H9 (cell line): ENCODE results near the gene TRERF1. TPM values are rescaled to one million over a fixed set of nuclear protein-coding genes. Genes with fewer than 3 reads are reported as not detected.

Experiments used
- DNase-seq: peaks from one replicate; pipeline ENCODE4 v3.0.0-alpha.2; 2017
- H2AFZ ChIP-seq: one replicate; pipeline ENCODE4 v1.6.1; 2013; ENCODE audit warnings: mild to moderate bottlenecking, low read length, control low read depth, moderate library complexity
- H2AK5ac ChIP-seq: 2 replicates; pipeline ENCODE4 v1.6.1; 2013; ENCODE audit warnings: low read length, control low read depth, mixed read lengths; ENCODE audit not compliant: insufficient read length
- H2BK120ac ChIP-seq: one replicate; pipeline ENCODE4 v1.6.1; 2013; ENCODE audit warnings: low read depth, mild to moderate bottlenecking, low read length, control low read depth, inconsistent platforms; ENCODE audit not compliant: poor library complexity, severe bottlenecking
- H2BK12ac ChIP-seq: 2 replicates; pipeline ENCODE4 v1.6.1; 2013; ENCODE audit warnings: low read length, control low read depth, mixed read lengths, low read depth; ENCODE audit not compliant: insufficient read length
- H2BK15ac ChIP-seq: 2 replicates; pipeline ENCODE4 v1.6.1; 2013; ENCODE audit warnings: low read depth, low read length, control low read depth
- H2BK20ac ChIP-seq: one replicate; pipeline ENCODE4 v1.6.1; 2013; ENCODE audit warnings: low read depth, mild to moderate bottlenecking, low read length, control low read depth, inconsistent platforms; ENCODE audit not compliant: poor library complexity, severe bottlenecking
- H2BK5ac ChIP-seq: 2 replicates; pipeline ENCODE4 v1.6.1; 2013; ENCODE audit warnings: low read length, control low read depth, mixed read lengths; ENCODE audit not compliant: insufficient read length
- H3K14ac ChIP-seq: 2 replicates; pipeline ENCODE4 v1.6.1; 2013; ENCODE audit warnings: low read length, control low read depth; ENCODE audit not compliant: insufficient read depth
- H3K18ac ChIP-seq: 2 replicates; pipeline ENCODE4 v1.6.1; 2013; ENCODE audit warnings: low read depth, mild to moderate bottlenecking, mixed read lengths, low read length, control low read depth; ENCODE audit not compliant: insufficient read length
- H3K23ac ChIP-seq: 2 replicates; pipeline ENCODE4 v1.6.1; 2013; ENCODE audit warnings: low read length, control low read depth, mixed read lengths, low read depth; ENCODE audit not compliant: insufficient read length
- H3K23me2 ChIP-seq: 2 replicates; pipeline ENCODE4 v1.6.1; 2013; ENCODE audit warnings: low read depth, mild to moderate bottlenecking, mixed read lengths, low read length, control low read depth; ENCODE audit not compliant: insufficient read length, poor library complexity, severe bottlenecking
- H3K27ac ChIP-seq: 2 replicates; pipeline ENCODE4 v1.5.1; 2013; ENCODE audit warnings: low read length, control low read depth, mixed read lengths, low read depth; ENCODE audit not compliant: insufficient read length
- H3K27me3 ChIP-seq: 2 replicates; pipeline ENCODE4 v1.6.1; 2013; ENCODE audit warnings: low read length, control low read depth, inconsistent platforms; ENCODE audit not compliant: insufficient read depth
- H3K4ac ChIP-seq: 2 replicates; pipeline ENCODE4 v1.6.1; 2013; ENCODE audit warnings: low read depth, mild to moderate bottlenecking, control low read depth, inconsistent platforms, low read length, moderate library complexity
- H3K4me1 ChIP-seq: 2 replicates; pipeline ENCODE4 v1.6.1; 2013; ENCODE audit warnings: low read length, control low read depth, inconsistent platforms; ENCODE audit not compliant: insufficient read depth
- H3K4me2 ChIP-seq: 2 replicates; pipeline ENCODE4 v1.6.1; 2013; ENCODE audit warnings: low read length, control low read depth, mixed read lengths; ENCODE audit not compliant: insufficient read length, insufficient read depth
- H3K56ac ChIP-seq: 2 replicates; pipeline ENCODE4 v1.6.1; 2013; ENCODE audit warnings: low read depth, mild to moderate bottlenecking, mixed read lengths, low read length, control low read depth; ENCODE audit not compliant: insufficient read length
- H3K79me1 ChIP-seq: 2 replicates; pipeline ENCODE4 v1.6.1; 2013; ENCODE audit warnings: low read depth, mild to moderate bottlenecking, moderate library complexity, low read length, control low read depth, inconsistent platforms; ENCODE audit not compliant: insufficient read depth, poor library complexity, severe bottlenecking
- H3K79me2 ChIP-seq: 2 replicates; pipeline ENCODE4 v1.6.1; 2013; ENCODE audit warnings: low read length, control low read depth, inconsistent platforms; ENCODE audit not compliant: insufficient read depth
- H3K9ac ChIP-seq: 2 replicates; pipeline ENCODE4 v1.6.1; 2013; ENCODE audit warnings: low read length, control low read depth, mixed read lengths; ENCODE audit not compliant: insufficient read length; ENCODE audit errors: extremely low read depth
- H3K9me3 ChIP-seq: one replicate; pipeline ENCODE4 v1.6.1; 2013; ENCODE audit warnings: low read depth, low read length, inconsistent platforms; ENCODE audit not compliant: control insufficient read depth
- H3T11ph ChIP-seq: one replicate; pipeline ENCODE4 v1.6.1; 2013; ENCODE audit warnings: mild to moderate bottlenecking, low read length, control low read depth, inconsistent platforms
- H4K20me1 ChIP-seq: one replicate; pipeline ENCODE4 v1.6.1; 2013; ENCODE audit not compliant: control insufficient read depth, insufficient read length, insufficient read depth
- H4K5ac ChIP-seq: 2 replicates; pipeline ENCODE4 v1.6.1; 2013; ENCODE audit warnings: low read depth, mild to moderate bottlenecking, mixed read lengths, low read length, control low read depth; ENCODE audit not compliant: insufficient read length
- H4K8ac ChIP-seq: replicated peaks from 2 replicates; pipeline ENCODE4 v1.6.1; 2013; ENCODE audit warnings: low read length, control low read depth, mixed read lengths, low read depth; ENCODE audit not compliant: insufficient read length
- H4K91ac ChIP-seq: 2 replicates; pipeline ENCODE4 v1.6.1; 2013; ENCODE audit warnings: low read depth, mild to moderate bottlenecking, moderate library complexity, mixed read lengths, low read length, control low read depth; ENCODE audit not compliant: insufficient read length
- H3K27ac Mint-ChIP-seq, 3 experiments: 2 replicates in 2 of 3; 3 replicates in 1 of 3; pipeline ENCODE4 v1.8.0; 2020 to 2021; ENCODE audit warnings: mixed read lengths in 3 of 3, mild to moderate bottlenecking in 1 of 3, moderate library complexity in 1 of 3
- H3K27me3 Mint-ChIP-seq: 2 replicates; pipeline ENCODE4 v1.8.0; 2021; ENCODE audit warnings: low read depth, mild to moderate bottlenecking, moderate library complexity, mixed read lengths
- H3K36me3 Mint-ChIP-seq, 3 experiments: 2 replicates in 2 of 3; 3 replicates in 1 of 3; pipeline ENCODE4 v1.8.0; 2020 to 2021; ENCODE audit warnings: low read depth in 3 of 3, mixed read lengths in 3 of 3; ENCODE audit not compliant: insufficient read depth in 1 of 3
- H3K4me1 Mint-ChIP-seq, 2 experiments: 2 replicates each; pipeline ENCODE4 v1.8.0; 2020; ENCODE audit warnings: mixed read lengths in 2 of 2
- H3K4me3 Mint-ChIP-seq, 2 experiments: 2 replicates in 1 of 2; 3 replicates in 1 of 2; pipeline ENCODE4 v1.8.0; 2020 to 2021; ENCODE audit warnings: mild to moderate bottlenecking in 2 of 2, mixed read lengths in 2 of 2, moderate library complexity in 1 of 2
- H3K9me3 Mint-ChIP-seq, 2 experiments: 2 replicates in 1 of 2; 3 replicates in 1 of 2; pipeline ENCODE4 v1.8.0; 2020; ENCODE audit warnings: mild to moderate bottlenecking in 2 of 2, mixed read lengths in 2 of 2, moderate library complexity in 1 of 2
- WGBS: extraction: QIAGEN DNeasy Blood & Tissue Kit; methylation state at CpG from one replicate; pipeline ENCODE4 v1.1.7; 2013; ENCODE audit warnings: missing lambda C conversion rate, low lambda C conversion rate, mixed read lengths; ENCODE audit not compliant: insufficient read length; ENCODE audit errors: extremely low coverage; 5-methylcytosine and 5-hydroxymethylcytosine counted together
- total RNA-seq: library from RNA; stranded (reverse); gene quantifications from 2 replicates; pipeline ENCODE4 v1.2.1, GENCODE V29; 2021
- TF ChIP-seq, protein P1 (sequence below): fragments of 200-600 bp; sonication (generic); conservative IDR thresholded peaks from 3 replicates; pipeline ENCODE4 v1.8.0; 2021; ENCODE audit warnings: antibody characterized with exemption, mild to moderate bottlenecking

The TRERF1 gene
- total RNA-seq, 1 experiment from 2014 or later = 19.7 TPM

DNA sequence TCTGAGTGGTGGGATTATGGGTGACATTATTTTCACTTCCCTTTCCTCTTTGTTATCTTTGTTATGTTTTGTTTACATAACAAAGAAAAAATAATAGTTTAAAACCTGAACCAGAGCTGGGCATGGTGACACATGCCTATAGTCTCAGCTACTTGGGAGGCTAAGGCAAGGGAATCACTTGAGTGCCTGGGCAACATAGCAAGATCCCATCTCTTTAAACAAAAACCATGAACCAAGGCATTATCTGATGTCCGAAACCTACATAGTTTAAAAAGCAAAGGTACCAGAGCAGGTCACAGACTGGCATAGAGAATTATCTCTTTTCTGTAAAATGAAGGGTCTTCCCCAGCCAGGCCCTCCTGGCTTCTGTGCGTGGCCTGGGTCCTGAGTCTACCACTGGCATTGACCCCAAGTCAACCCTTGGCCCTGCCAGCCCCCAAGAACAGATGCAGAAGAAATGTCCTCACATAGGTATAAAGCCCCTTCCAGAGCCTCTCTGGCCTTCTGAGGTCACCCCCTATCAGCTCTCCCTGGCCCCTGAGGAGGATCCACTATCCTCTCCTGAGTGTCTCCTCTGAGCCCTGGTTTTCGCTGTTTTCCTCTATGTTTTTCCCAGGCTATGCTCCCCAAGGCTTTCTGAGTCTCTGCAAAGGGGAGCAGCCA lies 81.3 kb downstream of the TRERF1 start:
- H3K9me3 ChIP-seq = no peaks in the 10 kb centered on the region
- H4K91ac ChIP-seq = no peak overlapping the region
- H3T11ph ChIP-seq = no peak overlapping the region
- H4K5ac ChIP-seq = no peak overlapping the region
- no peak overlapping the region for H3K23ac ChIP-seq
- H3K4me2 ChIP-seq = no peak overlapping the region
- H3K18ac ChIP-seq = no peak overlapping the region
- no peak overlapping the region for H2AK5ac ChIP-seq
- H3K79me2 ChIP-seq = peaks cover 2% of the 10 kb centered on the region; the same call in 1 of the 2 replicates
- H4K8ac ChIP-seq = no peak overlapping the region
- no peak overlapping the region for H2BK20ac ChIP-seq
- H3K4me1 ChIP-seq = no peaks in the 10 kb centered on the region
- H3K14ac ChIP-seq = no peak overlapping the region
- H3K23me2 ChIP-seq = no peaks in the 10 kb centered on the region
- peak overlapping the region in 1 of 3 experiments; percentile 39; a peak in 2 of 7 replicates for H3K27ac Mint-ChIP-seq
- no peak for DNase-seq
- no peaks in the 10 kb centered on the region for H3K27me3 ChIP-seq
- no CpG with 5 or more reads among the region's 3 CpGs for WGBS
- H3K4me1 Mint-ChIP-seq = peaks cover 19 to 25% of the 10 kb centered on the region in 2 experiments
- TF ChIP-seq, protein P1, sequence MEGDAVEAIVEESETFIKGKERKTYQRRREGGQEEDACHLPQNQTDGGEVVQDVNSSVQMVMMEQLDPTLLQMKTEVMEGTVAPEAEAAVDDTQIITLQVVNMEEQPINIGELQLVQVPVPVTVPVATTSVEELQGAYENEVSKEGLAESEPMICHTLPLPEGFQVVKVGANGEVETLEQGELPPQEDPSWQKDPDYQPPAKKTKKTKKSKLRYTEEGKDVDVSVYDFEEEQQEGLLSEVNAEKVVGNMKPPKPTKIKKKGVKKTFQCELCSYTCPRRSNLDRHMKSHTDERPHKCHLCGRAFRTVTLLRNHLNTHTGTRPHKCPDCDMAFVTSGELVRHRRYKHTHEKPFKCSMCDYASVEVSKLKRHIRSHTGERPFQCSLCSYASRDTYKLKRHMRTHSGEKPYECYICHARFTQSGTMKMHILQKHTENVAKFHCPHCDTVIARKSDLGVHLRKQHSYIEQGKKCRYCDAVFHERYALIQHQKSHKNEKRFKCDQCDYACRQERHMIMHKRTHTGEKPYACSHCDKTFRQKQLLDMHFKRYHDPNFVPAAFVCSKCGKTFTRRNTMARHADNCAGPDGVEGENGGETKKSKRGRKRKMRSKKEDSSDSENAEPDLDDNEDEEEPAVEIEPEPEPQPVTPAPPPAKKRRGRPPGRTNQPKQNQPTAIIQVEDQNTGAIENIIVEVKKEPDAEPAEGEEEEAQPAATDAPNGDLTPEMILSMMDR = no peak
- H3K9me3 Mint-ChIP-seq = no peaks in the 10 kb centered on the region; a peak in 1 of 5 replicates
- no peak overlapping the region for H2BK120ac ChIP-seq
- no peak overlapping the region for H3K27ac ChIP-seq
- H2BK12ac ChIP-seq = no peak overlapping the region
- H3K4me3 Mint-ChIP-seq = no peak overlapping the region
- H3K56ac ChIP-seq = no peak overlapping the region
- H3K79me1 ChIP-seq = peaks cover 15% of the 10 kb centered on the region
- no peak overlapping the region for H3K4ac ChIP-seq
- H2BK15ac ChIP-seq = no peak overlapping the region
- H2BK5ac ChIP-seq = no peak overlapping the region
- H3K27me3 Mint-ChIP-seq = no peaks in the 10 kb centered on the region
- H3K36me3 Mint-ChIP-seq = peaks cover 0 to 10% (median 3%) of the 10 kb centered on the region in 3 experiments; a peak in 5 of 7 replicates
- no peak overlapping the region for H2AFZ ChIP-seq
- no peak overlapping the region for H3K9ac ChIP-seq
- no peaks in the 10 kb centered on the region for H4K20me1 ChIP-seq
